SK-N-SH (cell line): Measurements from ENCODE around the gene DEAF1. TPM values are rescaled to one million over a fixed set of nuclear protein-coding genes. Genes with fewer than 3 reads are reported as not detected.

Experiments
- CTCF ChIA-PET: fragments of 300-600, 350-600 bp; formaldehyde crosslinking; extraction: SDS; loops from one replicate; lab custom pipeline; 2021; lab: Yijun Ruan, JAX
- POLR2A ChIA-PET: fragments of 350-600 bp; sonication (Branson Sonifier 250); formaldehyde crosslinking; extraction: SDS; loops from one replicate; lab custom pipeline; 2020; ENCODE audit warnings: antibody characterized with exemption, inconsistent platforms; lab: Yijun Ruan, JAX
- DNase-seq: peaks from one replicate; pipeline ENCODE4 v3.0.0; 2012
- H2AFZ ChIP-seq: fragments of 200-600 bp; sonication (generic); 2 replicates; pipeline ENCODE4 v1.8.1; 2016; ENCODE audit warnings: antibody characterized with exemption, mild to moderate bottlenecking, low read depth
- H3F3A ChIP-seq: fragments of 200-600 bp; sonication (generic); replicated peaks from 2 replicates; pipeline ENCODE3; 2016; ENCODE audit warnings: antibody characterized with exemption, mild to moderate bottlenecking; ENCODE audit not compliant: insufficient read depth
- H3K27ac ChIP-seq, 2 experiments: fragments of 200-500 bp in 1 of 2; fragments of 200-600 bp in 1 of 2; sonication (Bioruptor generic) in 1 of 2; sonication (generic), shearing (Covaris generic) in 1 of 2; 2 replicates each; pipeline versions ENCODE4 v1.5.1 to v1.6.1; 2014 to 2016; ENCODE audit warnings: low read depth in 2 of 2, inconsistent platforms in 1 of 2, low read length in 1 of 2, mild to moderate bottlenecking in 1 of 2, mixed read lengths in 1 of 2
- H3K27me3 ChIP-seq: fragments of 200-600 bp; sonication (generic), shearing (Covaris generic); 2 replicates; pipeline ENCODE4 v1.6.1; 2016; ENCODE audit warnings: mixed run types; ENCODE audit not compliant: insufficient read depth
- H3K36me3 ChIP-seq, 2 experiments: fragments of 200-500 bp in 1 of 2; fragments of 200-600 bp in 1 of 2; sonication (Bioruptor generic) in 1 of 2; sonication (generic) in 1 of 2; replicated peaks in 1 of 2; 2 replicates each; pipeline versions ENCODE3 to v1.5.1; 2014 to 2016; ENCODE audit warnings: low read length in 1 of 2, mild to moderate bottlenecking in 1 of 2; ENCODE audit not compliant: insufficient read depth in 2 of 2, control insufficient read depth in 1 of 2
- H3K4me1 ChIP-seq, 2 experiments: fragments of 200-500 bp in 1 of 2; fragments of 200-600 bp in 1 of 2; sonication (Bioruptor generic) in 1 of 2; sonication (generic), shearing (Covaris generic) in 1 of 2; 2 replicates each; pipeline versions ENCODE4 v1.5.1 to v1.6.1; 2014 to 2016; ENCODE audit warnings: low read depth in 1 of 2, low read length in 1 of 2, mixed run types in 1 of 2; ENCODE audit not compliant: insufficient read depth in 2 of 2, control insufficient read depth in 1 of 2
- H3K4me2 ChIP-seq: fragments of 200-600 bp; sonication (generic), shearing (Covaris generic); 2 replicates; pipeline ENCODE4 v1.6.1; 2017; ENCODE audit warnings: mixed run types
- H3K4me3 ChIP-seq, 2 experiments: fragments of 200-500 bp in 1 of 2; fragments of 200-600 bp in 1 of 2; sonication (Bioruptor generic) in 1 of 2; sonication (generic), shearing (Covaris generic) in 1 of 2; 2 replicates each; pipeline versions ENCODE4 v1.5.1 to v1.8.1; 2014 to 2016; ENCODE audit warnings: low read depth in 2 of 2, inconsistent platforms in 1 of 2, low read length in 1 of 2, mild to moderate bottlenecking in 1 of 2, mixed read lengths in 1 of 2, moderate library complexity in 1 of 2
- H3K79me2 ChIP-seq: fragments of 200-600 bp; sonication (generic); 2 replicates; pipeline ENCODE4 v1.8.1; 2017; ENCODE audit warnings: mild to moderate bottlenecking; ENCODE audit not compliant: insufficient read depth
- H3K9ac ChIP-seq: fragments of 200-600 bp; sonication (generic); 2 replicates; pipeline ENCODE4 v1.6.1; 2017; ENCODE audit warnings: mixed run types
- H3K9me2 ChIP-seq: fragments of 200-600 bp; sonication (generic); 2 replicates; pipeline ENCODE4 v1.6.1; 2017; ENCODE audit warnings: mixed run types
- H3K9me3 ChIP-seq: fragments of 200-600 bp; sonication (generic); 2 replicates; pipeline ENCODE4 v1.6.1; 2017; ENCODE audit warnings: mixed run types, mild to moderate bottlenecking, moderate library complexity
- H4K20me1 ChIP-seq: fragments of 200-600 bp; sonication (generic); 2 replicates; pipeline ENCODE4 v1.6.1; 2017; ENCODE audit warnings: mild to moderate bottlenecking, mixed run types; ENCODE audit not compliant: insufficient read depth
- CHD2 ChIP-seq: fragments of 150-350 bp; IDR thresholded peaks from 2 replicates; pipeline ENCODE4 v1.6.1; 2018; ENCODE audit warnings: low read length; ENCODE audit not compliant: partially characterized antibody
- ELF1 ChIP-seq: IDR thresholded peaks from 2 replicates; pipeline ENCODE4 v1.4.0; 2012
- EP300 ChIP-seq, 2 experiments: IDR thresholded peaks; 2 replicates each; pipeline versions ENCODE4 v1.4.0 to v1.6.1; 2012; ENCODE audit warnings: borderline replicate concordance in 1 of 2, low read depth in 1 of 2, low read length in 1 of 2
- FOSL2 ChIP-seq: IDR thresholded peaks from 2 replicates; pipeline ENCODE4 v1.4.0; 2012; ENCODE audit warnings: low read depth, mild to moderate bottlenecking, moderate library complexity, borderline replicate concordance
- FOXJ3 ChIP-seq: sonication (generic); formaldehyde crosslinking; IDR thresholded peaks from 2 replicates; pipeline ENCODE4 v1.5.1; 2020; ENCODE audit warnings: mild to moderate bottlenecking, missing genetic modification reagents
- FOXM1 ChIP-seq: IDR thresholded peaks from 2 replicates; pipeline ENCODE4 v1.4.0; 2012; ENCODE audit warnings: low read depth, mild to moderate bottlenecking
- GATA2 ChIP-seq: sonication (generic); formaldehyde crosslinking; IDR thresholded peaks from 2 replicates; pipeline ENCODE4 v1.5.0; 2020; ENCODE audit warnings: mild to moderate bottlenecking, missing genetic modification reagents
- MAX ChIP-seq: IDR thresholded peaks from 2 replicates; pipeline ENCODE4 v1.4.0; 2012; ENCODE audit warnings: low read depth
- MXI1 ChIP-seq: IDR thresholded peaks from 2 replicates; pipeline ENCODE4 v1.6.1; 2012; ENCODE audit warnings: mild to moderate bottlenecking, low read depth, low read length, improper control_type of control experiment
- NFIC ChIP-seq: IDR thresholded peaks from 2 replicates; pipeline ENCODE4 v1.4.0; 2012; ENCODE audit warnings: borderline replicate concordance
- POLR2AphosphoS5 ChIP-seq: IDR thresholded peaks from 2 replicates; pipeline ENCODE4 v1.6.1; 2012; ENCODE audit warnings: low read depth, low read length
- RAD21 ChIP-seq: IDR thresholded peaks from 2 replicates; pipeline ENCODE4 v1.6.1; 2012; ENCODE audit warnings: mild to moderate bottlenecking, low read length
- RXRA ChIP-seq: IDR thresholded peaks from 2 replicates; pipeline ENCODE4 v1.4.0; 2012; ENCODE audit warnings: low read depth, mild to moderate bottlenecking, borderline replicate concordance
- TAF1 ChIP-seq: IDR thresholded peaks from 2 replicates; pipeline ENCODE4 v1.6.1; 2012; ENCODE audit warnings: low read depth, mild to moderate bottlenecking, low read length, moderate library complexity, borderline replicate concordance
- TCF12 ChIP-seq: IDR thresholded peaks from 2 replicates; pipeline ENCODE4 v1.4.0; 2012
- WGBS: methylation state at CpG from one replicate; pipeline ENCODE4 v1.1.6; 2017; ENCODE audit warnings: low lambda C conversion rate; 5-methylcytosine and 5-hydroxymethylcytosine counted together
- polyA plus RNA-seq, 3 experiments: library from polyadenylated mRNA; depleted of rRNA; stranded (reverse); fragments of >200 nt; gene quantifications; 2 replicates each; pipeline ENCODE4 v1.2.3, GENCODE V29; 2012
- TF ChIP-seq, protein P1 (sequence below): fragments of 200-600 bp; sonication (generic); IDR thresholded peaks from 2 replicates; pipeline ENCODE4 v1.6.1; 2017; ENCODE audit warnings: antibody characterized with exemption, mild to moderate bottlenecking, moderate library complexity
- TF ChIP-seq, protein P2 (sequence below): IDR thresholded peaks from 2 replicates; pipeline ENCODE4 v1.6.1; 2012; ENCODE audit warnings: mild to moderate bottlenecking, low read depth, low read length, moderate library complexity
- TF ChIP-seq, protein P3 (sequence below): fragments of 150-350 bp; IDR thresholded peaks from 2 replicates; pipeline ENCODE4 v1.6.1; 2017; ENCODE audit warnings: antibody characterized with exemption, low read length, low read depth, borderline replicate concordance
- TF ChIP-seq, protein P4 (sequence below): IDR thresholded peaks from 2 replicates; pipeline ENCODE4; 2012

The DEAF1 gene
- polyA plus RNA-seq, 1 of the 3 experiments (the other 2 are of a cell fraction), result 40.6 TPM

DNA sequence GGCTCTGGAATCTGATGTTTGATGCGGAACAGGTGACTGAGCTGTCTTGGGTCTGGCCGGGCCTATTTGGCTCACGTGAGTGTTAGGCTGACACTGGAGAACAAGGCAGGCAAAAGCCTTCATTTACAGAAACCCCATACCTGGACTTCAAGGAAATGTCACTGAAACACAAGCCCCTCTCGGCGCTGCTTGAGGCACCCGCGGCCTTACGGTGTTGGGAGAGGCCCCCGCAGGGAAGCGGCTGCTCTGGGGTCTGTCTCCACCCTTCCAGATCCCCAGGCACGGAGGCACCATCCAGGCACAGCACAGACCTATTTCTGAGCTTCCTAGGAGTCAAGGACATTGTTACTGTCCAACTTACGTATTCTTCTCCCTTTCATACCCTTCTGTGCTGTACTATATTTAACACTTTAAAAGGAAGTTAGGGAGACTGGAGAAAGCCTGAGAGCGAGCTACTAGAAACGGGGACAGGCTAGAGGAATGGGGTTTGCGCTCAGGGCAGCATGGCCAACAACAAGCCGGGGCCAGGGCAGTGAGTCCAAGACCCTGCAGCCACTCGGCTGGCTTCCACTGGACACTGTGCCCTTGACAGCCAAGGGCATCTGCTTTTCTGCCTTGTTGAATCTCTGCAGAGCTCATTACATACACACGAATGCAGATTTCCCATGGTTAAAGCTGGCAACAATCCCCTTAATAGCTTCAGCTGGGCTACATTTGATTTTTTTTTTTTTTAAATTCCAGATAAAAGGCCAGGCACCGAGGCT is 34.2 kb downstream of the DEAF1 start (continued):
- no peak for TF ChIP-seq FOSL2
- TF ChIP-seq EP300 (IDR thresholded peaks at IDR 0.05; ENCODE audit: borderline replicate concordance in 1 of 2, low read depth in 1 of 2, low read length in 1 of 2), result no peak
- no peak for TF ChIP-seq FOXM1
- TF ChIP-seq, protein P1, sequence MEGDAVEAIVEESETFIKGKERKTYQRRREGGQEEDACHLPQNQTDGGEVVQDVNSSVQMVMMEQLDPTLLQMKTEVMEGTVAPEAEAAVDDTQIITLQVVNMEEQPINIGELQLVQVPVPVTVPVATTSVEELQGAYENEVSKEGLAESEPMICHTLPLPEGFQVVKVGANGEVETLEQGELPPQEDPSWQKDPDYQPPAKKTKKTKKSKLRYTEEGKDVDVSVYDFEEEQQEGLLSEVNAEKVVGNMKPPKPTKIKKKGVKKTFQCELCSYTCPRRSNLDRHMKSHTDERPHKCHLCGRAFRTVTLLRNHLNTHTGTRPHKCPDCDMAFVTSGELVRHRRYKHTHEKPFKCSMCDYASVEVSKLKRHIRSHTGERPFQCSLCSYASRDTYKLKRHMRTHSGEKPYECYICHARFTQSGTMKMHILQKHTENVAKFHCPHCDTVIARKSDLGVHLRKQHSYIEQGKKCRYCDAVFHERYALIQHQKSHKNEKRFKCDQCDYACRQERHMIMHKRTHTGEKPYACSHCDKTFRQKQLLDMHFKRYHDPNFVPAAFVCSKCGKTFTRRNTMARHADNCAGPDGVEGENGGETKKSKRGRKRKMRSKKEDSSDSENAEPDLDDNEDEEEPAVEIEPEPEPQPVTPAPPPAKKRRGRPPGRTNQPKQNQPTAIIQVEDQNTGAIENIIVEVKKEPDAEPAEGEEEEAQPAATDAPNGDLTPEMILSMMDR, result no peak

- Histone ChIP-seq H3F3A (no peaks in the 10 kb centered on the region), H3K4me1 (no peaks in the 10 kb centered on the region), H3K27ac (no peak overlapping the region), H2AFZ (no peak overlapping the region), H3K9ac (no peak overlapping the region), H3K79me2 (no peaks in the 10 kb centered on the region), H4K20me1 (0 out of 2 replicates have a peak, but pooled peaks cover 4% of the 10 kb centered on the region), H3K36me3 (peaks cover 3 to 35% of the 10 kb centered on the region in 2 experiments), H3K4me2 (no peak overlapping the region), H3K27me3 (no peaks in the 10 kb centered on the region), H3K9me2 (no peaks in the 10 kb centered on the region), H3K4me3 (no peak overlapping the region), H3K9me3 (no peaks in the 10 kb centered on the region)
- ChIA-PET POLR2A (no interaction called here), CTCF (interaction anchor here (0.7 to 13.1 kb wide), 3 partner anchors 9 to 185 kb away, joined by 3 to 150 read pairs (median 3); no protein-coding TSS in a partner anchor)
- TF ChIP-seq RXRA (no peak), MAX (no peak), NFIC (no peak), FOXM1 (no peak), FOSL2 (no peak), FOXJ3 (CRISPR knock-in tag) (no peak), RAD21 (no peak), TCF12 (no peak), ELF1 (no peak), TAF1 (no peak), POLR2AphosphoS5 (no peak), CHD2 (no peak), MXI1 (no peak), GATA2 (no peak), EP300 (IDR thresholded peaks at IDR 0.05; ENCODE audit: borderline replicate concordance in 1 of 2, low read depth in 1 of 2, low read length in 1 of 2) (no peak)
- TF ChIP-seq, protein P2, sequence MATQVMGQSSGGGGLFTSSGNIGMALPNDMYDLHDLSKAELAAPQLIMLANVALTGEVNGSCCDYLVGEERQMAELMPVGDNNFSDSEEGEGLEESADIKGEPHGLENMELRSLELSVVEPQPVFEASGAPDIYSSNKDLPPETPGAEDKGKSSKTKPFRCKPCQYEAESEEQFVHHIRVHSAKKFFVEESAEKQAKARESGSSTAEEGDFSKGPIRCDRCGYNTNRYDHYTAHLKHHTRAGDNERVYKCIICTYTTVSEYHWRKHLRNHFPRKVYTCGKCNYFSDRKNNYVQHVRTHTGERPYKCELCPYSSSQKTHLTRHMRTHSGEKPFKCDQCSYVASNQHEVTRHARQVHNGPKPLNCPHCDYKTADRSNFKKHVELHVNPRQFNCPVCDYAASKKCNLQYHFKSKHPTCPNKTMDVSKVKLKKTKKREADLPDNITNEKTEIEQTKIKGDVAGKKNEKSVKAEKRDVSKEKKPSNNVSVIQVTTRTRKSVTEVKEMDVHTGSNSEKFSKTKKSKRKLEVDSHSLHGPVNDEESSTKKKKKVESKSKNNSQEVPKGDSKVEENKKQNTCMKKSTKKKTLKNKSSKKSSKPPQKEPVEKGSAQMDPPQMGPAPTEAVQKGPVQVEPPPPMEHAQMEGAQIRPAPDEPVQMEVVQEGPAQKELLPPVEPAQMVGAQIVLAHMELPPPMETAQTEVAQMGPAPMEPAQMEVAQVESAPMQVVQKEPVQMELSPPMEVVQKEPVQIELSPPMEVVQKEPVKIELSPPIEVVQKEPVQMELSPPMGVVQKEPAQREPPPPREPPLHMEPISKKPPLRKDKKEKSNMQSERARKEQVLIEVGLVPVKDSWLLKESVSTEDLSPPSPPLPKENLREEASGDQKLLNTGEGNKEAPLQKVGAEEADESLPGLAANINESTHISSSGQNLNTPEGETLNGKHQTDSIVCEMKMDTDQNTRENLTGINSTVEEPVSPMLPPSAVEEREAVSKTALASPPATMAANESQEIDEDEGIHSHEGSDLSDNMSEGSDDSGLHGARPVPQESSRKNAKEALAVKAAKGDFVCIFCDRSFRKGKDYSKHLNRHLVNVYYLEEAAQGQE, result no peak
- TF ChIP-seq, protein P3, sequence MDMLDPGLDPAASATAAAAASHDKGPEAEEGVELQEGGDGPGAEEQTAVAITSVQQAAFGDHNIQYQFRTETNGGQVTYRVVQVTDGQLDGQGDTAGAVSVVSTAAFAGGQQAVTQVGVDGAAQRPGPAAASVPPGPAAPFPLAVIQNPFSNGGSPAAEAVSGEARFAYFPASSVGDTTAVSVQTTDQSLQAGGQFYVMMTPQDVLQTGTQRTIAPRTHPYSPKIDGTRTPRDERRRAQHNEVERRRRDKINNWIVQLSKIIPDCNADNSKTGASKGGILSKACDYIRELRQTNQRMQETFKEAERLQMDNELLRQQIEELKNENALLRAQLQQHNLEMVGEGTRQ, result no peak
- TF ChIP-seq, protein P4, sequence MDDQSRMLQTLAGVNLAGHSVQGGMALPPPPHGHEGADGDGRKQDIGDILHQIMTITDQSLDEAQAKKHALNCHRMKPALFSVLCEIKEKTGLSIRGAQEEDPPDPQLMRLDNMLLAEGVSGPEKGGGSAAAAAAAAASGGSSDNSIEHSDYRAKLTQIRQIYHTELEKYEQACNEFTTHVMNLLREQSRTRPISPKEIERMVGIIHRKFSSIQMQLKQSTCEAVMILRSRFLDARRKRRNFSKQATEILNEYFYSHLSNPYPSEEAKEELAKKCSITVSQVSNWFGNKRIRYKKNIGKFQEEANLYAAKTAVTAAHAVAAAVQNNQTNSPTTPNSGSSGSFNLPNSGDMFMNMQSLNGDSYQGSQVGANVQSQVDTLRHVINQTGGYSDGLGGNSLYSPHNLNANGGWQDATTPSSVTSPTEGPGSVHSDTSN, result no peak
- DNase-seq, result no peak
- 82% methylated on average over 10 of the region's 19 CpGs for WGBS
These were observed 34.7 kb downstream of the DEAF1 start for GRCh38 chr11:660281-660680.
